HTERT RPE-1 (cell line): Measurements from ENCODE around the gene DHX30.
"Not testable (repeated sequence)": the region's sequence is repeated elsewhere in the genome, so short reads cannot be mapped to it uniquely, and the experiment has no call there.

Source experiments
- in situ Hi-C: fragments of 300-500 bp; cut with MboI; formaldehyde crosslinking; loops from 4 replicates; pipeline ENCODE4 v1.14.3; 2020; ENCODE audit warnings: low sequenced_read_pairs

The DHX30 gene, protein sequence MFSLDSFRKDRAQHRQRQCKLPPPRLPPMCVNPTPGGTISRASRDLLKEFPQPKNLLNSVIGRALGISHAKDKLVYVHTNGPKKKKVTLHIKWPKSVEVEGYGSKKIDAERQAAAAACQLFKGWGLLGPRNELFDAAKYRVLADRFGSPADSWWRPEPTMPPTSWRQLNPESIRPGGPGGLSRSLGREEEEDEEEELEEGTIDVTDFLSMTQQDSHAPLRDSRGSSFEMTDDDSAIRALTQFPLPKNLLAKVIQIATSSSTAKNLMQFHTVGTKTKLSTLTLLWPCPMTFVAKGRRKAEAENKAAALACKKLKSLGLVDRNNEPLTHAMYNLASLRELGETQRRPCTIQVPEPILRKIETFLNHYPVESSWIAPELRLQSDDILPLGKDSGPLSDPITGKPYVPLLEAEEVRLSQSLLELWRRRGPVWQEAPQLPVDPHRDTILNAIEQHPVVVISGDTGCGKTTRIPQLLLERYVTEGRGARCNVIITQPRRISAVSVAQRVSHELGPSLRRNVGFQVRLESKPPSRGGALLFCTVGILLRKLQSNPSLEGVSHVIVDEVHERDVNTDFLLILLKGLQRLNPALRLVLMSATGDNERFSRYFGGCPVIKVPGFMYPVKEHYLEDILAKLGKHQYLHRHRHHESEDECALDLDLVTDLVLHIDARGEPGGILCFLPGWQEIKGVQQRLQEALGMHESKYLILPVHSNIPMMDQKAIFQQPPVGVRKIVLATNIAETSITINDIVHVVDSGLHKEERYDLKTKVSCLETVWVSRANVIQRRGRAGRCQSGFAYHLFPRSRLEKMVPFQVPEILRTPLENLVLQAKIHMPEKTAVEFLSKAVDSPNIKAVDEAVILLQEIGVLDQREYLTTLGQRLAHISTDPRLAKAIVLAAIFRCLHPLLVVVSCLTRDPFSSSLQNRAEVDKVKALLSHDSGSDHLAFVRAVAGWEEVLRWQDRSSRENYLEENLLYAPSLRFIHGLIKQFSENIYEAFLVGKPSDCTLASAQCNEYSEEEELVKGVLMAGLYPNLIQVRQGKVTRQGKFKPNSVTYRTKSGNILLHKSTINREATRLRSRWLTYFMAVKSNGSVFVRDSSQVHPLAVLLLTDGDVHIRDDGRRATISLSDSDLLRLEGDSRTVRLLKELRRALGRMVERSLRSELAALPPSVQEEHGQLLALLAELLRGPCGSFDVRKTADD

DNA sequence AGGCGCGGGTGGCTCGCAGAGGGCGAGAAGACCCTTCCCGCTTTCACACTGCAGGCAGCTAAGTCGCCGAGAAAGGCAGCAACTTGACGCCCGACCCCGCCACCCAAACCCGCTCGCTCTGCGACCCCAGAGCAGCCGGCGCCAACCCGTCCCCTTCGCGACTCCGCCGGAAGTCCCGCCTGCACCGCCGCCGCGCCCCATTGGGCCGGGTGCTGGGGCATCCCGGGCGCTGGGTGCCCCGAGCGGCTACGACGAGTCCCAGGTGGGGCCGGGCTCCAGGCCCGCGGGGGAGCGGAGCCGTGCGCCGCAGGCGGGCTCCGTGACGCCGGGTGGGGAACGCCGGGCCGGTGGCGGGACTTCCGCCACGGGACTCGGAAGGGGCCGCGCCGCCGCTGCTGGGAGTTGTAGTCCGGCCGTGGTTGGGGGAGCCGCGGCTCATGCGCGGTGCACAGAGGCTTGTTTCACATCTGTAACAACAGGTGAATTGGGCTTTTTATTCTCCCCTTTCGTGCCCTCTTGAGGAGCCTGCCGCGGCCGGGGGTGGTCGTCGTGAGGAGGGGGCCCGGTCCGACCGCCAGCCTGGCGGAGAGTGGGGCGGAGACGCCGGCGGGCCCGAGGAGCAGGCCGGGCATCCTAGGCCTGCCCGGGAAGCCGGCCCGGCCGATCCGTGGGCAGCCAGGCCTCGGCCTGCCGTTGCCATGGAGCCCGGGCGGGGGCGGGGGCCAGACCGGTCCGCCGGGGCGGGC lies at the start of gene DHX30:
Gene DHX30, plus strand, starts transcription at position 405 of the 746 bp plus-strand sequence. CDS start 7,546 bp downstream, outside the sequence.
- in situ Hi-C loops: no loop called here

DNA sequence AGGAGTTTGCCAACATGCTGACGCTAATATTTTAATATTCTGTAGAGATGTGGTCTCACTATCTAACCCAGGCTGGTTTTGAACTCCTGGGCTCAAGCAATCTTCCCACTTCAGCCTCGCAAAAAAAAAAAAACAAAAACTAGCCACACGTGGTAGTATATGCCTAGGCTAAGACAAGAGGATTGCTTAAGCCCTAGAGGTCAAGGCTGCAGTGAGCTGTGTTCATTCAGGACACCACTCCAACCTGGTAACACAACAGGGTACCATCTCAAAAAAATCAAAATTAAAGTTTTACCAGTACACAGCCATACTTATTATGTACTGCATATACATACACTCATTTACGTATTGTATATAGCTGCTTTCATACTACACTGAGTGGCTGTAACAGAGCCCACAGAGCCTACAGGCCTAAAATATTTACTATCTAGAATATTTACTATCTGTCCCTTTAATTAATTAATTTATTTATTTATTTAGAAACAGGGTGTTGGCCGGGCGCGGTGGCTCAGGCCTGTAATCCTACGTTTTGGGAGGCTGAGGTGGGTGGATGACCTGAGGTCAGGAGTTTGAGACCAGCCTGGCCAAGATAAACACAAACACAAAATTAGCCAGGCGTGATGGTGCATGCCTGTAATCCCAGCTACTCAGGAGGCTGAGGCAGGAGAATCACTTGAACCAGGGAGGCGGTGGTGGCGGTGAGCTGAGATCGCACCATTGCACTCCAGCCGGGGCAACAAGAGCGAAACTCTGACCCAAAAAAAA lies 44.5 kb upstream of the DHX30 start:
- in situ Hi-C loops: no loop called here

DNA sequence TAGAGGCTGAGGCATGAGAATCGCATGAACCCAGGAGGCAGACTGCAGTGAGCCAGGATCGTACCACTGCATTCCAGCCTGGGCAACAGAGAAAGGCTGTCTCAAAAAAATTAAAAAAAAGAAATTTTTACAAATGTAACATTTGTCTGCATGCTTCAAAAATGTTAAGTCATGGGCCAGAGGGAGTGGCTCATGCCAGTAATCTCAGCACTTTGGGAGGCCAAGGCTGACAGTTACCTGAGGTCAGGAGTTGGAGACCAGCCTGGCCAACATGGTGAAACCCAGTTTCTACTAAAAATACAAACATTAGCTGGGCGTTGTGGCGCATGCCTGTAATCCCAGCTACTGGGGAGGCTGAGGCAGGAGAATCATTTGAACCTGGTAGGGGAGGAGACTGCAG lies 42.7 kb upstream of the DHX30 start:
- in situ Hi-C loops: not testable (repeated sequence)

DNA sequence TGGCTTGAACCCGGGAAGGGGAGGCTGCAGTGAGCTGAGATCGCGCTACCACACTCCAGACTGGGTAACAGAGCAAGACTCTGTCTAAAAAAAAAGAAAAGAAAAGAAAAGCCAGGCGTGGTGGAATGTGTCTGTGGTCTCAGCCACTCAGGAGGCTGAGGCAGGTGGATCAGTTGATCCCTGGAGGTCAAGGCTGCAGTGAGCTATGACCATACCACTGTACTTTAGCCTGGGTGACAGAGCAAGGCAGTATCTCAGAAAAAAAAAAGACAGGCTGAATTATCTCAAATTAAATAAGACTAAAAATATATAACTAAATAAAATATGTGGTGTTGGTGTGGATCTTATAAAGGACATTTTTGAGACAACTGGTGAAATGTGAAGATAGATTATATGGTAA lies 41.9 kb upstream of the DHX30 start:
- in situ Hi-C loops: no loop called here

DNA sequence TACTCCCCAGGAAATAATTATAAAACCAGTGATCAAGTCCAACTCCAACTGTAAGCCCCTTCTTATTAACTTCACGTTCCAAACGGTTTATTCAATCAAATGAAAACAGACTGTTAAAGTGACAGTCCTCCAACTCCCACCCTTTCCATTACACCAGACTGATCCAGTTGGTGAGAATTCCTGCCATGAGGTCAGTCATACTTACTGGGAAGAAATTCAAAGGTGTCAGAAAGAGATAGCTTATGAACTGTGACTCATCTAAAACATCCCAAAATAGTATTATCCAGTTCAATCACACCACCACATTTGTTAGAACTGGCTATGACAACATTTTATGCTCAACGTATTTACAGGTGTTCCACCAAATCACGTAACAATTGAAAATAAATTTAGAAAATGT lies 40.7 kb upstream of the DHX30 start:
- in situ Hi-C loops: no loop called here

DNA sequence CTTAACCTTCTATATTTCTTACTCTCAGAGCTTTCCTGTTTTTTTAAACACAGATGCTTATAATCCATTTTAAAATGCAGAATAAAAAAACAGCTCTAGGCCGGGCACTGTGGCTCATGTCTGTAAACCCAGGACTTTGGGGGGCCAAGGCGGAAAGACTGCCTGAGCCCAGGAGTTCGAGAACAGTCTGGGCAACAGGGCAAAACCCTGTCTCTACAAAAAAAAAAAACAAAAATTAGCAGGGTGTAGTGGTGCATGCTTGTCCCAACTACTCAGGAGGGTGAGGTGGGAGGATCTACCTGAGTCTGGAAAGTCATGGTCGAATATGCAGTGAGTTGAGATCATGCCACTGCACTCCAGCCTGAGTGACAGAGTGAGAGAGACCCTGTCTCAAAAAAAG lies 36.8 kb upstream of the DHX30 start:
- in situ Hi-C loops: no loop called here

DNA sequence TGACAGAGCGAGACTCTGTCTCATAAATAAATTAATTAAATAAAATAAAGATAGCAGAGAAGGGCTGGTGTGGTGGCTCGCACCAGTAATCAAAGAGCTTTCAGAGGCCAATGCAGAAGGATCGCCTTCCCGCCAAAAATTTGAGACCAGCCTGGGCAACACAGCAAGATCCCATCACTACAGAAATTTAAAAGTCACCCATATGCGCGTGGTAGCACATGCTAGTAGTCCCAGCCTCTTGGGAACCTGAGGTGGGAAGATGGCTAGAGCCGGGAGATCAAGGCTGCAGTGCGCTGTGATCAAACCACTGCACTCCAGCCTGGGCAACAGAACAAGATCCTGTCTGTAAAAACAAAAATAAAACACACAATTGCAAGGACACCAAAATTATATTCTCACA lies 30.9 kb upstream of the DHX30 start:
- in situ Hi-C loops: no loop called here

DNA sequence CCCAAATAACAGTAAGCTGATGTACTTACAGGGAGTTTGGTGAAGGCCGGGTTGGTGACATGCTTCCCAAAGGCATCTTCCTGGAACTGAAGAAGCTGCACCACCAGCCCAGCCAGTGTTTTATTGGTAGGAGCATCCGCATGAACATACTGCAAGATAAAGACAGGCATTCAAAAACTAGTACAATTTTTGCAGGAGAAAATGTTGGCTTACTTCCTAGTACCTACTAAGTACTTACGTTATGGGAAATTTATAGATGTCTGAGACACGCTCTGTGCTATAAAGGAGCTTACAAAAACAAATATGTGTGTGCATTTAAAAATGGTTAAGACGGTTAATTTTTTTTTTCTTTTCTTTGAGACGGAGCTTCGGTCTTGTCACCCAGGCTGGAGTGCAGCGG lies 30.1 kb upstream of the DHX30 start:
- in situ Hi-C loops: no loop called here

DNA sequence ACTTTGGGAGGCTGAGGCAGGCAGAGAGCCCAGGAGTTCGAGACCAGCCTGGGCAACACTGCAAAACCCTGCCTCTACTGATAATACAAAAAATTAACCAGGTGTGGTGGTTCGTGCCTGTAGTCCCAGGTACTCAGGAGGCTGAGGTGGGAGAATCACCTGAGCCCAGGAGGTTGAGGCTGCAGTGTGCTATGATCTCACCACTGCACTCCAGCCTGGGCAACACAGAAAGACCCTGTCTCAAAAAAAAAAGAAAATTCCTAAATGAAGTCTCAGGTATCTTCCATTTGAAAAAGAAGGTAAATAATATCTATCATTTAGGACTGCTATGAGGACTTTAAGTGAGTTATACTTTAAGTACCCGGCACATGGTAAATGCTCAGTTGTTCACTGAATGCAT lies 24.2 kb upstream of the DHX30 start:
- in situ Hi-C loops: no loop called here

DNA sequence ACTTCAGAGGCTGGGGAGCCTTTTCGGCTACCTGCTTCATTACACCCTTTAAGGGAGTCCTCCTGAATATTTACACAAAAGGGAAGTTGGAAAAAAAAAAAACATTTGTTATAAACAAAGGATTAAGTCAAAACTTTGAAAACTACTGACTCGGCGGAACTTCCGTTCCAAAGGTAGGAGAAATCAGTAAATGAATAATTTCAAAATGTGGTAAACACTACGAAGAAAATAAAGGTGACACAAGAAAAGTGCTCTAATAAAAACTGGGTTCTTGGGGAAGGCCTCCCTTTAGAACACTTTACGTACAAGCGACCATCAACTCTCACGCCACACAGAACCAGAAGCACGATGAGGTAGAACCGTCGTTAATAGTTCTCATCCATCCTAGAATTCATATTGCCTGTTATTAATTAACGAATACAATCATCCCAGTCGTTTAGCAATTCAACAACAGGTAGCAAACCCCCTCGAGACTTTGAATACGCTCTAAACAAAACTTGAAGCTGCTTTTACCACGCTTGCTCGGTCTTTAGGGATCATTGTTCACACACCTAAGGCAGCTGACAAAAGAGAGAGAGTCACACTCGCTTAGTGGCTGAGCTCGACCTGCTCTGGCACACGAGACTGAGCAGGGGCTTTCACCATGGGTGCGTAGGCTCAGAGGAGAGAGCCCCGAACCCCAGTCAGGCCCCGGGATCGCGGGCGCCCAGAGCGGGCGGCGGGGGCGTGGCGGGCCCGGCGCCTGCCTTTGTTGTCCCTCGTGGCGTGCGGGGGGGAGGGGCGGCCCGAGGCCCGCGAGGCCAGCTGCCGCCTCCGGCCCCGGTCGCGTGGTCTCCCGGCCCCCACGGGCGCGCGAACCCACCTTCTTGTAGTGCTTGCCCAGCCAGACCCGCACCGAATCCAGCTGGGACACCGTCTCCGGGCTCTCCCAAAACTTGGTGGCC lies 21.9 kb upstream of the DHX30 start:
- in situ Hi-C loops: no loop called here

DNA sequence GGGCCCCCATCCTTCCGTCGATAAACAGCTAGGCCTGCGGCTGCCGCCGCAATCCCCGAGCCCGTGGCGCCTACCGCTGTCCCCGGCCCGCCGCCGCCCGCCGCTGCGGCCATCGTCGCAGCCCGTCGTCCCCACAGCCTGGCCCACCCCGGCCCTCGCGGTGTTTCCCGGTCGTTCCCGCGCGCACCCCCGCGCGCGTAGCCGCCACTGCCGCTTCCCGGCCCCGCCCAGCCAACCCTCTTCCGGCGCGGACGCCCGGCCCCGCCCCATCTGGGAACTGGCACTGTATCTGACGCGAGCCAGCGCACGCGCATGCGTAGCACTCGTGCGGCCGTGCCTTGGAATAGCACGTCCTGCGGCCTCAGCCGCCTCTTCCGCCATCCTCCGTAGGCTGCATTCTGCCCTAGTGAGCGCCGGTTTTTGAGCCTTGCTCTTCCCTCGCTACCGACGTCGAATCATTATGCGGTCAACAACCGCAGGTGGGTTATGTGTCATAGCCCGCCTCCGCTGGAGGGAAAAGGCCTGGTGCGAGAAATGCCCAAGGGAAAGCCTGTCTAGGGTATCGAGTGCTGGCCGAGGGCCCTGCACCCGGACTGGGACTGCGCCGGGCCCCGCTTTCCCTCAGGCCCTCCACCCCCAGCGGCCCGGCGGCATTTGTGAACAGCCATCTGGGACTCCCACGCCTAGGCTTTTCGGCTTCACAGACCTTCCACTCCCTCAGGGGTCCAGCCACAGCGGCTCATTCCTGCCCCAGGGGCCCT lies 21.1 kb upstream of the DHX30 start, which contains the start of gene SMARCC1:
Gene SMARCC1, minus strand, starts transcription at position 209 of the 761 bp plus-strand sequence. Its CDS starts 96 bp downstream, at position 113.
- in situ Hi-C loops: no loop called here

DNA sequence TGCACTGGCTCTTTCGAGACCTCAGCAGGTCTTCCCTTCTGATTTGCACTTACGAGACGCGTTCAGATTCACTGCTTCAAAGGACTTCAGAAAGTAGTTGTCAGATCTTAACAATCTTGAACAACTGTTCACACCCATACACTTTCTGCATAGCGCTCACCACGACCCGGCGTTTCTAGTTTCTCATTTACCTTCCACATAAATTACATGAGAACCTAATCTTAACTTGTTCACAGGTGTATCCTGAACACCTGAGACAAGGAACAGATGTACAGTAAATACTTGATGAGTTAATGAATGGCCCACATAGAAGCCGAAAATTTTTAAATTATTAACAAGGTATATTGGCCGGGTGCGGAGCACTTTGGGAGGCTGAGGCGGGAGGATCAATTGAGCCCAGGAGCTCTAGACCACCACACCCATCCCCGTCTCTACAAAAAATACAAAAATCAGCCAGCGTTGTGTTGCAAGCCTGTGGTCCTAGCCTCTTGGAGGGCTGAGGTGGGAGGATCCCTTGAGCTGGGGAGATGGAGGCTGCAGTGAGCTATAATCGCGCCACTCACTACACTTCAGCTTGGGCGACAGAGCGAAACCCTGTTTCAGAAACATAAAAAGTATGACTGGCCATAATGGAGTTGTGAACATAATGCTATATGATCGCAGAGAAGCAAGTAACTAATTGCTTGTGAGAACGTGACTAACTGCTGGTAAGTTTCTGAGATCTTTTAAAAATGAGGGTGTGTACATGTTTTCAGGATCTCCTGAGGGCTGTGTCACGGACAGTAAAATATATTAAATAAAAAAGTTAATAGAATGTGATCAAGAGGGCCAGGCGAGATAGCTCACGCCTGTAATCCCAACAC lies 20.3 kb upstream of the DHX30 start:
- in situ Hi-C loops: no loop called here

DNA sequence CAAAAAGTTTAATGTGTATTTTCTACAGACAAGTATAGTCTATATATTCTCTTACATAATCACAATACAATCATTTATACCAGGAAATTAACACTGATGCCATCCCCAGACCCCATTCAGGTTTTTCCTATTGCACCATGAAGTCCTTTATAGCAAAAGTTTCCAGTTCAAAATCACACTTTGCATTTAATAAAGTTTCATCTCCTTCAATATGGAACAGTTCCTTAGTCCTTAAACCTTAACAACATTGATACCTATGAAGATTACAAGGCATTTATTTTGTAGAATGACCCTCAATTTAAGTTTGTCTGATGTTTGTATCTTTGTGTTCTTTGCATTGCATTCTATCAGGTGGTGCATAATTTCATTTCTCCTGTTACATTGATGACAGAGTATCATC lies 19.3 kb upstream of the DHX30 start:
- in situ Hi-C loops: no loop called here

DNA sequence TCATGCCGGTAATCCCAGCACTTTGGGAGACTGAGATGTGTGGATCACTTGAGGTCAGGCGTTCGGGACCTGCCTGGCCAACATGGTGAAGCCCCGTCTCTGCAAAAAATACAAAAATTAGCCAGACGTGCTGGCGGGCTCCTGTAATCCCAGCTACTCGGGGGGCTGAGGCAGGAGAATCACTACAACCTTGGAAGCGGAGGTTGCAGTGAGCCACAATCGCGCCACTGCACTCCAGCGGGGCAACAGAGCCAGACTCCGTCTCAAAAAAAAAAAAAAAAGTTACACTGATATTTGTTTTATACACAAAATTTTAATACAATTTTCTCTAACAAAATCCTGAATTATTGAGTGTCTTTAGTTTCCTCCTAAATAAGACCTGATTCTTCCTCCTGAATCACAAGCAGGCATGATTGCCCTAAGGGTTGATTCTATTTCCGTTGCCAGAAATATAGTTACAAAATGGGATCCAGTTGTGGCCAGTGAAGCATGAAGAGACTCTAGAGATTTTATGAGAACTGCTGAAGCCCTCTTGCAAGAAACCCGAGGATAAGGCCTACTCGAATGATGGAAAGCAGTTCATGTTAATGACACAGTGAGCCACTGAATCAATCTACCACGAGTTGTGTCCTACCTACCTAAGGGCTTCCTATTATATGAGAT lies 11.6 kb upstream of the DHX30 start:
- in situ Hi-C loops: no loop called here

DNA sequence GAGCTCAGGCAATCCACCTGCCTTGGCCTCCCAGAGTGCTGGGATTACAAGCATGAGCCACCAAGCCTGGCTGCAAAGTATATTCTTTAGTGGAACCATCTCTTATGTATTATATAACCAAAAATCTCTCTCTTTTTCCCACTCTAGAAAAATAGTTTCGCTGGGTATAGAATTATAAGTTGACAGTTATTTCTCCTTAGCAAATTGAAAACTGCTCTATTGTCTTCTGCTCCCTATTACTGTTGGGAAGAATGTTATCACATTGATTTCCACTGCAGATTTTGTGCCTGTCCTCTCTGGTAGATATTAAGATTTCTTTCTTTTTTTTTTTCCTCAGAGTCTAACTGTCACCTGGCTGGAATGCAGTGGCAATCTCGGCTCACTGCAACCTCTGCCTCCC lies 10.2 kb upstream of the DHX30 start:
- in situ Hi-C loops: no loop called here

DNA sequence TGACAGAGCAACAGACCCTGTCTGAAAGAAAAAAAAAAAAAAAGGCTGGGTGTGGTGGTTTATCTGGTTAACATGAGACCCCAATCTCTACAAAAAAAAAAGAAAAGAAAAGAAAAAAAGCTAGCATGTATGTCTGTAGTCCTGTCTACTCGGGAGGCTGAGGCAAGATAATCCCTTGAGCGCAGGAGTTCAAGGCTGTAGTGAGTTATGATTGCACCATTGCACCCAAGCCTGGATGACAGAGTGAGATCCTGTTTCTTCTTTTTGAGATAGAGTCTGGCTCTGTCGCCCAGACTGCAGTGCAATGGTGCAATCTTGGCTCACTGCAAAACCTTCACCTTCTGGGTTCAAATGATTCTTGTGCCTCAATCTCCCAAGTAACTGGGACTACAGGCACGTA lies 8.4 kb upstream of the DHX30 start:
- in situ Hi-C loops: no loop called here

DNA sequence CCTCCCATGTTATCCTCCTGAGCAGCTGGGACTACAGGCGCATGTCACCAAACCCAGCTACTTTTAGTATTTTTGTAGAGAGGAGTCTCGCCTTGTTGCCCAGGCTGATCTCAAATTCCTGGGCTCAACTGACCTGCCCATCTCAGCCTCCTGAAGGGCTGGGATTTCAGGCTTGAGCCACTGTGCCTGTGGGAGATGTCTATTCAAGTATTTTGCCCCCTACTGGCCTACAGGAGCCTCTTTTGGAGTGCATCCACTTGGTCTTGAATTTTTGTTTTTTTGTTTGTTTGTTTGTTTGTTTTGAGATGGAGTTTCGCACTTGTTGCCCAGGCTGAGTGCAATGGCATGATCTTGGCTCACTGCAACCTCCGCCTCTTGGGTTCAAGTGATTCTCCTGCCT lies 3.2 kb upstream of the DHX30 start:
- in situ Hi-C loops: no loop called here
